IMR-90 (cell line): ENCODE measurements around the gene WLS. TPM values are rescaled to one million over a fixed set of nuclear protein-coding genes. Genes with fewer than 3 reads are reported as not detected.
A peak's percentile ranks its signal among the peaks of the same experiment; 100 is the strongest.

Experiments
- ATAC-seq: fragments of 200-7000 bp; cut with Tn5 transposase; 2 replicates; pipeline ENCODE4 v1.9.1; 2020; ENCODE audit warnings: low read depth, mild to moderate bottlenecking, moderate library complexity
- BruUV-seq: library from RNA; stranded (reverse); fragments of 400-500 nt; replicated peaks from 2 replicates; lab custom pipeline; 2021; lab: Mats Ljungman, UMichigan
- CTCF ChIA-PET: fragments of 300-600 bp; formaldehyde crosslinking; extraction: SDS; loops from one replicate; lab custom pipeline; 2021; ENCODE audit warnings: antibody characterized with exemption; lab: Yijun Ruan, JAX
- POLR2A ChIA-PET: fragments of 300-600 bp; sonication (Branson Sonifier 250); formaldehyde crosslinking; loops from one replicate; lab custom pipeline; 2022; ENCODE audit warnings: antibody characterized with exemption; ENCODE audit not compliant: unreplicated experiment; lab: Charles Lee
- DNase-seq: peaks from one replicate; pipeline ENCODE4 v3.0.0; 2013
- H2AFZ ChIP-seq: replicated peaks from 2 replicates; pipeline ENCODE3; 2013; ENCODE audit warnings: low read length, mild to moderate bottlenecking; ENCODE audit not compliant: poor library complexity
- H2AK5ac ChIP-seq: 2 replicates; pipeline ENCODE4 v1.6.1; 2013; ENCODE audit warnings: low read depth, low read length, inconsistent platforms
- H2AK9ac ChIP-seq: replicated peaks from 2 replicates; pipeline ENCODE3; 2013; ENCODE audit warnings: mild to moderate bottlenecking, low read depth, low read length, moderate library complexity; ENCODE audit not compliant: poor library complexity
- H2BK120ac ChIP-seq: 2 replicates; pipeline ENCODE4 v1.6.1; 2013; ENCODE audit warnings: low read depth, low read length, inconsistent platforms
- H2BK15ac ChIP-seq: 3 replicates; pipeline ENCODE4 v1.6.1; 2013; ENCODE audit warnings: low read depth, low read length, inconsistent platforms
- H2BK20ac ChIP-seq: 2 replicates; pipeline ENCODE4 v1.6.1; 2013; ENCODE audit warnings: low read depth, mild to moderate bottlenecking, inconsistent platforms, low read length, moderate library complexity
- H2BK5ac ChIP-seq: 2 replicates; pipeline ENCODE4 v1.6.1; 2013; ENCODE audit warnings: mild to moderate bottlenecking, low read depth, low read length, inconsistent platforms; ENCODE audit not compliant: poor library complexity, severe bottlenecking
- H3K14ac ChIP-seq: replicated peaks from 2 replicates; pipeline ENCODE4 v1.6.1; 2013; ENCODE audit warnings: low read depth, low read length, inconsistent platforms
- H3K18ac ChIP-seq: 2 replicates; pipeline ENCODE4 v1.6.1; 2013; ENCODE audit warnings: low read depth, low read length, control low read depth
- H3K23ac ChIP-seq: 2 replicates; pipeline ENCODE4 v1.6.1; 2013; ENCODE audit warnings: low read depth, low read length, inconsistent platforms
- H3K27ac ChIP-seq: 2 replicates; pipeline ENCODE4 v1.5.1; 2013; ENCODE audit warnings: mild to moderate bottlenecking, control low read depth, low read length; ENCODE audit not compliant: insufficient read depth
- H3K27me3 ChIP-seq: 2 replicates; pipeline ENCODE4 v1.6.1; 2013; ENCODE audit warnings: low read length; ENCODE audit not compliant: control insufficient read depth, insufficient read depth
- H3K36me3 ChIP-seq: 2 replicates; pipeline ENCODE4 v1.6.1; 2013; ENCODE audit warnings: low read length, mixed read lengths; ENCODE audit not compliant: control insufficient read depth, insufficient read depth
- H3K4ac ChIP-seq: 2 replicates; pipeline ENCODE4 v1.6.1; 2013; ENCODE audit warnings: low read depth, low read length, inconsistent platforms
- H3K4me1 ChIP-seq: 2 replicates; pipeline ENCODE4 v1.6.1; 2013; ENCODE audit warnings: low read length, mixed read lengths; ENCODE audit not compliant: control insufficient read depth, insufficient read depth
- H3K4me2 ChIP-seq: 2 replicates; pipeline ENCODE4 v1.6.1; 2013; ENCODE audit warnings: low read depth, mild to moderate bottlenecking, control low read depth, low read length, moderate library complexity
- H3K4me3 ChIP-seq: 2 replicates; pipeline ENCODE4 v1.5.1; 2013; ENCODE audit warnings: low read depth, mild to moderate bottlenecking, control low read depth, low read length, moderate library complexity; ENCODE audit not compliant: insufficient read depth
- H3K56ac ChIP-seq: 2 replicates; pipeline ENCODE4 v1.6.1; 2013; ENCODE audit warnings: low read length, inconsistent platforms; ENCODE audit not compliant: insufficient read depth; ENCODE audit errors: extremely low read depth
- H3K79me1 ChIP-seq, 2 experiments: 2 replicates each; pipeline ENCODE4 v1.6.1; 2013; ENCODE audit warnings: low read length in 2 of 2, inconsistent platforms in 1 of 2, low read depth in 1 of 2
- H3K9ac ChIP-seq: 2 replicates; pipeline ENCODE4 v1.6.1; 2013; ENCODE audit warnings: low read depth, low read length, control low read depth
- H3K9me1 ChIP-seq: 2 replicates; pipeline ENCODE4 v1.6.1; 2013; ENCODE audit warnings: low read length, inconsistent platforms; ENCODE audit not compliant: insufficient read depth
- H3K9me3 ChIP-seq: 2 replicates; pipeline ENCODE4 v1.6.1; 2013; ENCODE audit warnings: low read length; ENCODE audit not compliant: control insufficient read depth, insufficient read depth
- H4K20me1 ChIP-seq: 2 replicates; pipeline ENCODE4 v1.6.1; 2013; ENCODE audit warnings: low read length, inconsistent platforms; ENCODE audit not compliant: insufficient read depth
- H4K5ac ChIP-seq: 2 replicates; pipeline ENCODE4 v1.6.1; 2013; ENCODE audit warnings: mild to moderate bottlenecking, low read depth, low read length, control low read depth
- H4K8ac ChIP-seq, 2 experiments: 2 replicates each; pipeline ENCODE4 v1.6.1; 2013; ENCODE audit warnings: low read depth in 2 of 2, low read length in 2 of 2, control low read depth in 1 of 2, inconsistent platforms in 1 of 2
- H4K91ac ChIP-seq: 2 replicates; pipeline ENCODE4 v1.6.1; 2013; ENCODE audit warnings: low read depth, low read length, inconsistent platforms; ENCODE audit not compliant: insufficient read depth
- BHLHE40 ChIP-seq: fragments of 150-350 bp; IDR thresholded peaks from 2 replicates; pipeline ENCODE4 v1.6.1; 2016; ENCODE audit warnings: mild to moderate bottlenecking, low read depth, low read length
- CEBPB ChIP-seq: IDR thresholded peaks from 2 replicates; pipeline ENCODE4 v1.6.1; 2012; ENCODE audit warnings: low read depth, low read length, improper control_type of control experiment
- CHD1 ChIP-seq: IDR thresholded peaks from 2 replicates; pipeline ENCODE4 v1.6.1; 2012; ENCODE audit warnings: low read depth, low read length, improper control_type of control experiment
- FOS ChIP-seq: fragments of 150-350 bp; IDR thresholded peaks from 2 replicates; pipeline ENCODE4 v1.6.1; 2016; ENCODE audit warnings: low read depth, low read length
- MXI1 ChIP-seq: IDR thresholded peaks from 2 replicates; pipeline ENCODE4 v1.6.1; 2012; ENCODE audit warnings: low read depth, mild to moderate bottlenecking, low read length, moderate library complexity, borderline replicate concordance
- RCOR1 ChIP-seq: IDR thresholded peaks from 2 replicates; pipeline ENCODE4 v1.6.1; 2012; ENCODE audit warnings: mild to moderate bottlenecking, low read length, improper control_type of control experiment; ENCODE audit not compliant: insufficient replicate concordance
- WGBS, 2 experiments: methylation state at CpG; one replicate each; pipeline versions ENCODE4 v1.1.5 to v1.1.7; 2013; ENCODE audit warnings: missing lambda C conversion rate in 2 of 2; ENCODE audit not compliant: insufficient read length in 1 of 2; ENCODE audit errors: extremely low coverage in 2 of 2; 5-methylcytosine and 5-hydroxymethylcytosine counted together
- dilution Hi-C: fragments of 300-500 bp; cut with HindIII; formaldehyde crosslinking; loops from one replicate; pipeline ENCODE4 v1.14.3; 2018; ENCODE audit warnings: low sequenced_read_pairs; ENCODE audit not compliant: unreplicated experiment
- in situ Hi-C: fragments of 300-500 bp; cut with MboI; formaldehyde crosslinking; loops from 3 replicates; pipeline ENCODE4 v1.14.3; 2019; ENCODE audit warnings: low sequenced_read_pairs, inconsistent platforms, mixed read lengths
- intact Hi-C: fragments of 100-400 bp; cut with micrococcal nuclease; formaldehyde crosslinking; loops from 2 replicates; pipeline ENCODE4 v1.10.0; 2022
- polyA plus RNA-seq, 3 experiments: library from polyadenylated mRNA; depleted of rRNA; stranded (reverse); fragments of >200 nt; gene quantifications; 2 replicates each; pipeline ENCODE4 v1.2.3, GENCODE V29; 2012; ENCODE audit warnings: low replicate concordance in 1 of 3
- total RNA-seq: library from RNA; depleted of rRNA; stranded (reverse); fragments of >200 nt; gene quantifications from 2 replicates; pipeline ENCODE4 v1.2.3, GENCODE V29; 2012
- TF ChIP-seq, protein P1 (sequence below): fragments of 150-350 bp; IDR thresholded peaks from 2 replicates; pipeline ENCODE4 v1.6.1; 2016; ENCODE audit warnings: low read depth, mild to moderate bottlenecking, low read length, moderate library complexity, borderline replicate concordance

Gene WLS
- total and polyA plus RNA-seq, 2 of the 4 experiments (the other 2 are of a cell fraction), result 152 to 157 TPM

DNA sequence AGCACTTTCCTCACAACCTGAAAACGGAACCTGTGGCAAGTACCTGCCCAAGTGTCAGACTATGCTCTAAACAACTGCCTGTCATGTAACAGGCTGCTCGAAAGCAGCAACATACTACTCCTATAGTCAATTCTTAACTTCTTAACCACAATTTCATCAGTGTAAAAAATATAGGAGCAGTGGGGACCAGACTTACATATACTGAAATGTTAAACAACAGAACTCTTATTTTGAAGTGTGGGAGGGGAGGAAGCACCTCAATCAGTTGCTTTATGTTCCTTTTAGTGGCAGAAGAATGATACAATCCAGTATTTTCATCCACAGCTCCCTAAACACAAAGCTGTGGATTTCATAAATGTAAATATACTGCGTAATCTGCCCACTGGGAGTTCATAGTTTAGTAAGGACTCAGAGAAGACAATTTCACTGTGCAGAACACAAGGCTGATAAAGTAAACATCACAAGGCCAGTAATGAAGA is 44.2 kb downstream of the WLS start (continued):
- TF ChIP-seq CEBPB, result peak; percentile 79

DNA sequence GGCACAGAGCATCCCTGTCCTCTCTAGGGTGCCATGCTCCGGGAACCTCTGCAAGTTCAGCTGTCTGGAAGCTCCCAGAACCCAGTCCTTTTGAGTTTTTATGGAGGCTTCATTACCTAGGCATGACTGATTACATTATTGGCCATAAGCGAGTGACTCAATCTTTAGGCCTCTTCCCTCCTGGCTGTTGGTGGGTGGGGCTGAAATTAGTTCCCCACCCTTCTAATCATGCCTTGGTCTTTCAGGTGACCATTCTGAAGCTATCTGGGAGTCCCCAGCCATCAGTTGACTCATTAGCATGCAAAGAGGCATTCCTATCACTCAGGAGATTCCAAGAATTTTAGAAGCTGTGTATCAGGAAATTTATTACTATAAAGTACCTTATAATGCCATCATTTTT is 46.6 kb downstream of the WLS start:
- no peak overlapping the region for H3K23ac ChIP-seq
- no peak overlapping the region for H4K8ac ChIP-seq
- H2BK120ac ChIP-seq, result peak overlapping the region; percentile 8; the same call in 1 of the 2 replicates
- H4K20me1 ChIP-seq, result peaks cover 4% of the 10 kb centered on the region; the same call in 1 of the 2 replicates
- ChIA-PET CTCF (interaction anchor here (1.2 kb wide), 1 partner anchor 15 kb away, joined by 3 read pairs; no protein-coding TSS in a partner anchor), POLR2A (no interaction called here)
- H3K4ac ChIP-seq, result no peak overlapping the region
- H3K9me3 ChIP-seq, result peaks cover 3% of the 10 kb centered on the region; the same call in 1 of the 2 replicates
- WGBS, 2 experiments, result no CpG with 5 or more reads among the region's 2 CpGs
- peaks cover 15% of the 10 kb centered on the region for H3K36me3 ChIP-seq
- no peak overlapping the region for H2BK5ac ChIP-seq
- ATAC-seq, result no peak
- no peak overlapping the region for H2AK9ac ChIP-seq
- H3K4me1 ChIP-seq, result peaks cover 12% of the 10 kb centered on the region
- DNase-seq, result no peak
- no peak overlapping the region for H2BK20ac ChIP-seq
- H3K9me1 ChIP-seq, result peaks cover 8% of the 10 kb centered on the region; the same call in 1 of the 2 replicates
- in situ Hi-C loops, result no loop called here
- H2AK5ac ChIP-seq, result no peak overlapping the region
- intact Hi-C loops, result no loop called here
- TF ChIP-seq CHD1 (no peak), FOS (no peak), RCOR1 (no peak), MXI1 (no peak), BHLHE40 (no peak)
- TF ChIP-seq, protein P1, sequence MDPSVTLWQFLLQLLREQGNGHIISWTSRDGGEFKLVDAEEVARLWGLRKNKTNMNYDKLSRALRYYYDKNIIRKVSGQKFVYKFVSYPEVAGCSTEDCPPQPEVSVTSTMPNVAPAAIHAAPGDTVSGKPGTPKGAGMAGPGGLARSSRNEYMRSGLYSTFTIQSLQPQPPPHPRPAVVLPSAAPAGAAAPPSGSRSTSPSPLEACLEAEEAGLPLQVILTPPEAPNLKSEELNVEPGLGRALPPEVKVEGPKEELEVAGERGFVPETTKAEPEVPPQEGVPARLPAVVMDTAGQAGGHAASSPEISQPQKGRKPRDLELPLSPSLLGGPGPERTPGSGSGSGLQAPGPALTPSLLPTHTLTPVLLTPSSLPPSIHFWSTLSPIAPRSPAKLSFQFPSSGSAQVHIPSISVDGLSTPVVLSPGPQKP, result no peak
- H2BK15ac ChIP-seq, result no peak overlapping the region
- no peaks in the 10 kb centered on the region for H3K27me3 ChIP-seq
- dilution Hi-C loops, result no loop called here
- H3K4me2 ChIP-seq, result no peak overlapping the region
- H3K18ac ChIP-seq, result peak overlapping the region; percentile 37
- no peak overlapping the region for H4K91ac ChIP-seq
- H3K14ac ChIP-seq, result 0 out of 2 replicates have a peak overlapping the region, but pooled peaks have one; percentile 28
- H3K9ac ChIP-seq, result no peak overlapping the region
- no peak overlapping the region for H3K56ac ChIP-seq
- no peak overlapping the region for H3K4me3 ChIP-seq
- no peak overlapping the region for H2AFZ ChIP-seq
- peaks cover 17 to 31% of the 10 kb centered on the region in 2 experiments for H3K79me1 ChIP-seq
- H4K5ac ChIP-seq, result no peak overlapping the region
- H3K27ac ChIP-seq, result no peak overlapping the region
- no TSS peak for BruUV-seq
